Measurements from ENCODE around the gene KDM3B. TPM values are rescaled to one million over a fixed set of nuclear protein-coding genes. Genes with fewer than 3 reads are reported as not detected.
A peak's percentile ranks its signal among the peaks of the same experiment; 100 is the strongest.

KDM3B gene
- total and polyA plus RNA-seq, 9 of the 15 experiments (the other 6 are each of a cell fraction or from before 2014, with no cell fraction given), result 13.8 to 62.8 (median 41.9) TPM

DNA sequence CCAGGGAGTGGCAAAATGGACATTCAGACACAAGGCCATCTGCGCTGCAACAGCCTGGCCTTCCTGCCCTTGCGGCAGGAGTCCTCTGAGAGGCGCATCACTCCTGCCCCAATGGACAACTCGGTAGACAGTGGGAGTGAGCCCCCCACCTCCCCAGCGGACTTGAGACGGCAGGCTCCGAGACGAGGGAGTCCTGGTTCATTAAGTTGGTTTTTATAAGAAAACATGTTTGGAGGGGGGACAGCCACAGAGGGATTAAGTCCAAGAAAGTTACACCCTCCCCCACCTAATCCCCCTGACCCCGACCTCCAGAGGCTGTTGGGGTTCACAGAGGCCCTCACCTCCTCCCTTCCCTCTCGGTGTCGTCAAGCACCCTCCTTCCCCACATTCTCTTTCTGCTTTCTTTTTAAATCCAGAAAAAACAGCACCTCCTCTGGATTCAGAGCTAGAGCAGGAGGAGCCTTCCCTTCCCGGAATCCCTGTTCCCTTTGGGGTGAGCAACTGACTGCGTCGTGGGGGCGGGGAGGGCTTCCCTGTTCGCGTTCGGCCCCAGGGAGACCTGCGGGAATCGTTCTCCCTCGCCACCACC, 111.0 kb downstream of the KDM3B start:
- peak overlapping the region; percentile 90 for H3K4me3 ChIP-seq
- peak overlapping the region; percentile 91 for H3K27ac ChIP-seq (ENCODE audit: extremely low read depth, low read depth, low read length)
- H3K79me2 ChIP-seq (ENCODE audit: control insufficient read depth, insufficient read depth, low read length), result peaks cover 32% of the 10 kb centered on the region
- H3K9me1 ChIP-seq (ENCODE audit: control insufficient read depth, insufficient read depth, low read length), result peaks cover 22% of the 10 kb centered on the region
- ChIA-PET CTCF (ENCODE audit: low intra/inter-chr PET ratio) (interaction anchor here (0.6 to 3.2 kb wide), 6 partner anchors 14 to 116 kb away, joined by 3 to 57 read pairs (median 3); partner anchors contain the start of gene ETF1), POLR2A (interaction anchor here (0.7 to 4.0 kb wide), 6 partner anchors 8 to 281 kb away, joined by 3 to 46 read pairs (median 4); no protein-coding TSS in a partner anchor)
- ATAC-seq (no peak), FAIRE-seq (peak; percentile 75), DNase-seq (ENCODE audit: extremely low read depth in 1 of 4, low spot score in 3 of 4) (peak; percentile 30 to 75 (median 48))
- peak overlapping the region; percentile 93 to 95 for H3K9ac ChIP-seq (ENCODE audit: insufficient read depth in 1 of 2, low read depth in 2 of 2, low read length in 2 of 2)
- no TSS peak for BruUV-seq (replicated peaks)
- H3K4me2 ChIP-seq (ENCODE audit: insufficient read depth, low read length), result peak overlapping the region; percentile 86
- peak overlapping the region; percentile 73 for H2AFZ ChIP-seq (ENCODE audit: low read depth, low read length)
- peaks cover 28 to 65% of the 10 kb centered on the region in 2 experiments for H3K4me1 ChIP-seq (replicated peaks in 1 of 2; ENCODE audit: control insufficient read depth in 2 of 2, insufficient read depth in 2 of 2, low read length in 2 of 2)
- intact Hi-C loops (cut with micrococcal nuclease) (loop anchor here (1.0 to 2.0 kb wide), 4 partner anchors 29 to 799 kb away; partner anchors contain the start of gene ETF1), in situ Hi-C loops (cut with MboI) (loop anchor here (5.0 kb wide), 1 partner anchor 39 kb away; no protein-coding TSS in a partner anchor)
- 12% methylated on average over 18 of the region's 21 CpGs for WGBS (ENCODE audit: insufficient coverage, low coverage, missing lambda C conversion rate)
- H4K20me1 ChIP-seq (replicated peaks; ENCODE audit: control insufficient read depth, insufficient read depth, low read length), result peaks cover 29% of the 10 kb centered on the region
- peaks cover 29% of the 10 kb centered on the region for H3K36me3 ChIP-seq (ENCODE audit: control insufficient read depth, insufficient read depth, low read length)
- H3K9me3 ChIP-seq (replicated peaks; ENCODE audit: control insufficient read depth, insufficient read depth, low read depth, low read length), result no peaks in the 10 kb centered on the region
- no peaks in the 10 kb centered on the region for H3K27me3 ChIP-seq (ENCODE audit: control insufficient read depth in 2 of 2, insufficient read depth in 2 of 2, low read length in 2 of 2)
- no peak for TF ChIP-seq NFATC3 (IDR thresholded peaks at IDR 0.05)
- TF ChIP-seq ERF (CRISPR knock-in tag; IDR thresholded peaks at IDR 0.05), result 0 out of 2 replicates have a peak, but pooled peaks have one; percentile 22
- peak; percentile 37 for TF ChIP-seq CHD1 (IDR thresholded peaks at IDR 0.05; ENCODE audit: low read length)
- no peak for TF ChIP-seq MTA1 (IDR thresholded peaks at IDR 0.05; ENCODE audit: borderline replicate concordance)
- TF ChIP-seq, protein P1, sequence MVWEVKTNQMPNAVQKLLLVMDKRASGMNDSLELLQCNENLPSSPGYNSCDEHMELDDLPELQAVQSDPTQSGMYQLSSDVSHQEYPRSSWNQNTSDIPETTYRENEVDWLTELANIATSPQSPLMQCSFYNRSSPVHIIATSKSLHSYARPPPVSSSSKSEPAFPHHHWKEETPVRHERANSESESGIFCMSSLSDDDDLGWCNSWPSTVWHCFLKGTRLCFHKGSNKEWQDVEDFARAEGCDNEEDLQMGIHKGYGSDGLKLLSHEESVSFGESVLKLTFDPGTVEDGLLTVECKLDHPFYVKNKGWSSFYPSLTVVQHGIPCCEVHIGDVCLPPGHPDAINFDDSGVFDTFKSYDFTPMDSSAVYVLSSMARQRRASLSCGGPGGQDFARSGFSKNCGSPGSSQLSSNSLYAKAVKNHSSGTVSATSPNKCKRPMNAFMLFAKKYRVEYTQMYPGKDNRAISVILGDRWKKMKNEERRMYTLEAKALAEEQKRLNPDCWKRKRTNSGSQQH (CRISPR knock-in tag; IDR thresholded peaks at IDR 0.05), result 0 out of 2 replicates have a peak, but pooled peaks have one; percentile 3
- 0 out of 2 replicates have a peak, but pooled peaks have one; percentile 47 for TF ChIP-seq TAF7 (tag; IDR thresholded peaks at IDR 0.05)
- TF ChIP-seq, protein P2, sequence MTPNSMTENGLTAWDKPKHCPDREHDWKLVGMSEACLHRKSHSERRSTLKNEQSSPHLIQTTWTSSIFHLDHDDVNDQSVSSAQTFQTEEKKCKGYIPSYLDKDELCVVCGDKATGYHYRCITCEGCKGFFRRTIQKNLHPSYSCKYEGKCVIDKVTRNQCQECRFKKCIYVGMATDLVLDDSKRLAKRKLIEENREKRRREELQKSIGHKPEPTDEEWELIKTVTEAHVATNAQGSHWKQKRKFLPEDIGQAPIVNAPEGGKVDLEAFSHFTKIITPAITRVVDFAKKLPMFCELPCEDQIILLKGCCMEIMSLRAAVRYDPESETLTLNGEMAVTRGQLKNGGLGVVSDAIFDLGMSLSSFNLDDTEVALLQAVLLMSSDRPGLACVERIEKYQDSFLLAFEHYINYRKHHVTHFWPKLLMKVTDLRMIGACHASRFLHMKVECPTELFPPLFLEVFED (CRISPR knock-in tag; conservative IDR thresholded peaks at IDR 0.05), result 0 out of 2 replicates have a peak, but pooled peaks have one; percentile 68
- TF ChIP-seq, protein P3, sequence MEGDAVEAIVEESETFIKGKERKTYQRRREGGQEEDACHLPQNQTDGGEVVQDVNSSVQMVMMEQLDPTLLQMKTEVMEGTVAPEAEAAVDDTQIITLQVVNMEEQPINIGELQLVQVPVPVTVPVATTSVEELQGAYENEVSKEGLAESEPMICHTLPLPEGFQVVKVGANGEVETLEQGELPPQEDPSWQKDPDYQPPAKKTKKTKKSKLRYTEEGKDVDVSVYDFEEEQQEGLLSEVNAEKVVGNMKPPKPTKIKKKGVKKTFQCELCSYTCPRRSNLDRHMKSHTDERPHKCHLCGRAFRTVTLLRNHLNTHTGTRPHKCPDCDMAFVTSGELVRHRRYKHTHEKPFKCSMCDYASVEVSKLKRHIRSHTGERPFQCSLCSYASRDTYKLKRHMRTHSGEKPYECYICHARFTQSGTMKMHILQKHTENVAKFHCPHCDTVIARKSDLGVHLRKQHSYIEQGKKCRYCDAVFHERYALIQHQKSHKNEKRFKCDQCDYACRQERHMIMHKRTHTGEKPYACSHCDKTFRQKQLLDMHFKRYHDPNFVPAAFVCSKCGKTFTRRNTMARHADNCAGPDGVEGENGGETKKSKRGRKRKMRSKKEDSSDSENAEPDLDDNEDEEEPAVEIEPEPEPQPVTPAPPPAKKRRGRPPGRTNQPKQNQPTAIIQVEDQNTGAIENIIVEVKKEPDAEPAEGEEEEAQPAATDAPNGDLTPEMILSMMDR (IDR thresholded peaks at IDR 0.05 in 2 of 3, conservative IDR thresholded peaks at IDR 0.05 in 1 of 3; ENCODE audit: insufficient read depth in 2 of 3, low read depth in 1 of 3, low read length in 3 of 3), result peak; percentile 52 to 65 (median 62)
- TF ChIP-seq NFIC (IDR thresholded peaks at IDR 0.05), result no peak
- TF ChIP-seq, protein P4, sequence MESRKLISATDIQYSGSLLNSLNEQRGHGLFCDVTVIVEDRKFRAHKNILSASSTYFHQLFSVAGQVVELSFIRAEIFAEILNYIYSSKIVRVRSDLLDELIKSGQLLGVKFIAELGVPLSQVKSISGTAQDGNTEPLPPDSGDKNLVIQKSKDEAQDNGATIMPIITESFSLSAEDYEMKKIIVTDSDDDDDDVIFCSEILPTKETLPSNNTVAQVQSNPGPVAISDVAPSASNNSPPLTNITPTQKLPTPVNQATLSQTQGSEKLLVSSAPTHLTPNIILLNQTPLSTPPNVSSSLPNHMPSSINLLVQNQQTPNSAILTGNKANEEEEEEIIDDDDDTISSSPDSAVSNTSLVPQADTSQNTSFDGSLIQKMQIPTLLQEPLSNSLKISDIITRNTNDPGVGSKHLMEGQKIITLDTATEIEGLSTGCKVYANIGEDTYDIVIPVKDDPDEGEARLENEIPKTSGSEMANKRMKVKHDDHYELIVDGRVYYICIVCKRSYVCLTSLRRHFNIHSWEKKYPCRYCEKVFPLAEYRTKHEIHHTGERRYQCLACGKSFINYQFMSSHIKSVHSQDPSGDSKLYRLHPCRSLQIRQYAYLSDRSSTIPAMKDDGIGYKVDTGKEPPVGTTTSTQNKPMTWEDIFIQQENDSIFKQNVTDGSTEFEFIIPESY (CRISPR knock-in tag; IDR thresholded peaks at IDR 0.05), result peak; percentile 59
- TF ChIP-seq LARP7 (IDR thresholded peaks at IDR 0.05), result no peak
- TF ChIP-seq BACH1 (tag; IDR thresholded peaks at IDR 0.05), result no peak
- TF ChIP-seq ZNF766 (CRISPR knock-in tag; conservative IDR thresholded peaks at IDR 0.05), result no peak; the same call in 1 of the 2 replicates
- 0 out of 2 replicates have a peak, but pooled peaks have one; percentile 5 for TF ChIP-seq ZSCAN32 (CRISPR knock-in tag; IDR thresholded peaks at IDR 0.05)
- TF ChIP-seq NFE2L1 (tag; IDR thresholded peaks at IDR 0.05; ENCODE audit: borderline replicate concordance, low read depth), result no peak
